HG02571 (cell line): Measurements from ENCODE around the gene SRSF10.

Source experiments
- ATAC-seq: cut with Tn5 transposase; IDR thresholded peaks from one replicate; pipeline ENCODE4 v1.9.1; 2021; ENCODE audit warnings: mild to moderate bottlenecking, moderate library complexity; ENCODE audit not compliant: unreplicated experiment

The SRSF10 gene

GRCh38 chr1:23914921-23915320 lies 65.2 kb downstream of the SRSF10 start:
- ATAC-seq, result no peak
